Neuronal stem cell (in vitro differentiated cells): ENCODE measurements around the gene ICA1.
A peak's percentile ranks its signal among the peaks of the same experiment; 100 is the strongest.
"Not testable (repeated sequence)": the region's sequence is repeated elsewhere in the genome, so short reads cannot be mapped to it uniquely, and the experiment has no call there.

ENCODE experiments used
- DNase-seq: peaks from one replicate; pipeline ENCODE4 v3.0.0-alpha.2; 2013; ENCODE audit warnings: low spot score
- H2AFZ ChIP-seq: one replicate; pipeline ENCODE4 v1.6.1; 2013; ENCODE audit warnings: mild to moderate bottlenecking, low read length, inconsistent platforms
- H2AK5ac ChIP-seq: 2 replicates; pipeline ENCODE4 v1.6.1; 2013; ENCODE audit warnings: low read depth, mild to moderate bottlenecking, inconsistent platforms, low read length, moderate library complexity, mixed read lengths
- H2BK120ac ChIP-seq: 2 replicates; pipeline ENCODE4 v1.6.1; 2013; ENCODE audit warnings: low read depth, mild to moderate bottlenecking, inconsistent platforms, low read length, moderate library complexity, mixed read lengths
- H2BK12ac ChIP-seq: one replicate; pipeline ENCODE4 v1.6.1; 2013; ENCODE audit warnings: low read length, inconsistent platforms
- H2BK15ac ChIP-seq: 2 replicates; pipeline ENCODE4 v1.6.1; 2013; ENCODE audit warnings: mild to moderate bottlenecking, low read length, inconsistent platforms, mixed read lengths
- H2BK5ac ChIP-seq: one replicate; pipeline ENCODE4 v1.6.1; 2013; ENCODE audit warnings: inconsistent platforms, mild to moderate bottlenecking, low read length, moderate library complexity
- H3K14ac ChIP-seq: one replicate; pipeline ENCODE4 v1.6.1; 2013; ENCODE audit warnings: low read length, inconsistent platforms
- H3K18ac ChIP-seq: 2 replicates; pipeline ENCODE4 v1.6.1; 2013; ENCODE audit warnings: low read length, inconsistent platforms
- H3K23ac ChIP-seq: 2 replicates; pipeline ENCODE4 v1.6.1; 2013; ENCODE audit warnings: low read depth, mild to moderate bottlenecking, mixed read lengths, low read length, inconsistent platforms; ENCODE audit not compliant: poor library complexity
- H3K27ac ChIP-seq: replicated peaks from 3 replicates; pipeline ENCODE4 v1.5.1; 2013; ENCODE audit warnings: low read length, inconsistent platforms
- H3K27me3 ChIP-seq, 3 experiments: 2 replicates each; pipeline ENCODE4 v1.6.1; 2013; ENCODE audit warnings: low read length in 3 of 3, mild to moderate bottlenecking in 2 of 3, inconsistent platforms in 1 of 3, low read depth in 1 of 3, mixed read lengths in 1 of 3, moderate library complexity in 1 of 3; ENCODE audit not compliant: control insufficient read depth in 3 of 3, insufficient read depth in 3 of 3
- H3K36me3 ChIP-seq, 2 donors: replicated peaks in 1 of 2; 2 replicates each; pipeline ENCODE4 v1.6.1; 2013; ENCODE audit warnings: low read length in 2 of 2; ENCODE audit not compliant: control insufficient read depth in 2 of 2, insufficient read depth in 2 of 2
- H3K4ac ChIP-seq: 2 replicates; pipeline ENCODE4 v1.6.1; 2013; ENCODE audit warnings: inconsistent platforms, mild to moderate bottlenecking, low read length, moderate library complexity
- H3K4me1 ChIP-seq, 2 donors: 1 replicate in 1 of 2; 2 replicates in 1 of 2; pipeline ENCODE4 v1.6.1; 2013; ENCODE audit warnings: low read length in 2 of 2, low read depth in 1 of 2; ENCODE audit not compliant: control insufficient read depth in 2 of 2, insufficient read depth in 1 of 2
- H3K4me2 ChIP-seq: one replicate; pipeline ENCODE4 v1.6.1; 2013; ENCODE audit warnings: mild to moderate bottlenecking, low read length, inconsistent platforms; ENCODE audit not compliant: insufficient read depth, poor library complexity, severe bottlenecking
- H3K4me3 ChIP-seq, 2 donors: 2 replicates each; pipeline ENCODE4 v1.5.1; 2013; ENCODE audit warnings: low read length in 2 of 2, mild to moderate bottlenecking in 2 of 2, inconsistent platforms in 1 of 2, moderate library complexity in 1 of 2
- H3K79me1 ChIP-seq: one replicate; pipeline ENCODE4 v1.6.1; 2013; ENCODE audit warnings: low read depth, mild to moderate bottlenecking, inconsistent platforms, low read length, moderate library complexity
- H3K9ac ChIP-seq: one replicate; pipeline ENCODE4 v1.6.1; 2013; ENCODE audit warnings: mild to moderate bottlenecking, low read depth, low read length, inconsistent platforms; ENCODE audit not compliant: poor library complexity
- H3K9me3 ChIP-seq, 2 donors: replicated peaks in 1 of 2; 2 replicates each; pipeline versions ENCODE3 to v1.6.1; 2013; ENCODE audit warnings: low read length in 2 of 2, mild to moderate bottlenecking in 2 of 2, inconsistent platforms in 1 of 2, low read depth in 1 of 2, mixed read lengths in 1 of 2, moderate library complexity in 1 of 2; ENCODE audit not compliant: control insufficient read depth in 2 of 2, insufficient read depth in 1 of 2
- H4K8ac ChIP-seq: one replicate; pipeline ENCODE4 v1.6.1; 2013; ENCODE audit warnings: low read depth, mild to moderate bottlenecking, inconsistent platforms, low read length, moderate library complexity
- H4K91ac ChIP-seq: one replicate; pipeline ENCODE4 v1.6.1; 2013; ENCODE audit warnings: low read length, low read depth, mild to moderate bottlenecking, inconsistent platforms; ENCODE audit not compliant: poor library complexity
- WGBS, 2 donors: extraction: QIAGEN DNeasy Blood & Tissue Kit; methylation state at CpG; one replicate each; pipeline ENCODE4 v1.1.7; 2013; ENCODE audit warnings: missing lambda C conversion rate in 2 of 2, mixed read lengths in 1 of 2; ENCODE audit not compliant: insufficient read length in 2 of 2, insufficient replicate concordance in 1 of 2; ENCODE audit errors: extremely low coverage in 2 of 2; 5-methylcytosine and 5-hydroxymethylcytosine counted together

The ICA1 gene

GRCh38 chr7:8245032-8245431, 16.9 kb downstream of the ICA1 start:
- not testable (repeated sequence) for H2BK120ac ChIP-seq, H4K8ac ChIP-seq, DNase-seq, H2AFZ ChIP-seq, H3K4me3 ChIP-seq, H2BK15ac ChIP-seq, H3K4me2 ChIP-seq, H3K18ac ChIP-seq, H3K23ac ChIP-seq, H4K91ac ChIP-seq, H3K9ac ChIP-seq, H3K9me3 ChIP-seq, H3K14ac ChIP-seq, H3K27ac ChIP-seq, H3K4me1 ChIP-seq, H3K79me1 ChIP-seq, H3K27me3 ChIP-seq, H3K36me3 ChIP-seq, H2BK5ac ChIP-seq, H2BK12ac ChIP-seq, H2AK5ac ChIP-seq, H3K4ac ChIP-seq
- WGBS, 2 donors: no CpG with 5 or more reads among the region's 5 CpGs

- H2BK12ac ChIP-seq, H2AK5ac ChIP-seq, H3K23ac ChIP-seq, H3K27ac ChIP-seq, H4K91ac ChIP-seq, H2BK120ac ChIP-seq, H3K36me3 ChIP-seq, DNase-seq, H3K79me1 ChIP-seq, H3K4me3 ChIP-seq, H2AFZ ChIP-seq, H3K4me2 ChIP-seq, H3K9ac ChIP-seq, H2BK15ac ChIP-seq, H3K18ac ChIP-seq, H3K4me1 ChIP-seq, H3K4ac ChIP-seq, H3K27me3 ChIP-seq, H2BK5ac ChIP-seq, H3K9me3 ChIP-seq, H3K14ac ChIP-seq, H4K8ac ChIP-seq: not testable (repeated sequence)
- no CpG with 5 or more reads among the region's 5 CpGs for WGBS, 2 donors
Observed at GRCh38 chr7:8243059-8243458, 18.9 kb downstream of the ICA1 start.

GRCh38 chr7:8239702-8240362, 22.1 kb downstream of the ICA1 start:
- not testable (repeated sequence) for H2BK12ac ChIP-seq
- no CpG with 5 or more reads among the region's 10 CpGs for WGBS, 2 donors

GRCh38 chr7:8236780-8237407, 25.1 kb downstream of the ICA1 start:
- Histone ChIP-seq H3K36me3 (no peaks in the 10 kb centered on the region), H3K9me3 (peaks cover 0 to 6% of the 10 kb centered on the region in 2 donors), H3K14ac (no peak overlapping the region), H3K4me3 (no peak overlapping the region), H3K4me2 (no peak overlapping the region), H2BK12ac (no peak overlapping the region), H3K27ac (no peak overlapping the region), H2BK120ac (no peak overlapping the region), H2AK5ac (no peak overlapping the region), H3K27me3 (no peaks in the 10 kb centered on the region), H4K8ac (no peak overlapping the region), H2AFZ (no peak overlapping the region), H2BK15ac (no peak overlapping the region), H3K23ac (no peak overlapping the region), H3K4me1 (no peaks in the 10 kb centered on the region), H2BK5ac (no peak overlapping the region), H3K18ac (no peak overlapping the region), H4K91ac (no peak overlapping the region), H3K9ac (no peak overlapping the region), H3K4ac (no peak overlapping the region), H3K79me1 (no peaks in the 10 kb centered on the region)
- no CpG with 5 or more reads among the region's 3 CpGs for WGBS, 2 donors
- DNase-seq: no peak

More at GRCh38 chr7:8239702-8240362, 22.1 kb downstream of the ICA1 start:
- H3K79me1 ChIP-seq, H3K4me1 ChIP-seq, H3K36me3 ChIP-seq, H3K23ac ChIP-seq, H3K27ac ChIP-seq, H4K8ac ChIP-seq, H3K14ac ChIP-seq, H3K4me3 ChIP-seq, H3K4me2 ChIP-seq, H2BK120ac ChIP-seq, DNase-seq, H3K9ac ChIP-seq, H2BK15ac ChIP-seq, H2AK5ac ChIP-seq, H3K9me3 ChIP-seq, H2BK5ac ChIP-seq, H4K91ac ChIP-seq, H2AFZ ChIP-seq, H3K4ac ChIP-seq, H3K27me3 ChIP-seq: not testable (repeated sequence)
- H3K18ac ChIP-seq: peak overlapping the region; percentile 1
